Activated gamma-delta T cell treated with anti-CD3 and anti-CD28 coated beads, Interleukin-2, amount 50 U/mL, for 16 hours (primary cell): Measurements from ENCODE around the gene CCNB1.
"Not testable (repeated sequence)": the region's sequence is repeated elsewhere in the genome, so short reads cannot be mapped to it uniquely, and the experiment has no call there.

Experiments
- DNase-seq: peaks from one replicate; pipeline ENCODE4 v3.0.0-alpha.2; 2020; ENCODE audit warnings: low read depth

Gene CCNB1

GRCh38 chr5:69166686-69167492 is at the start of gene CCNB1:
Gene CCNB1, plus strand, starts transcription at chr5:69167150. Its CDS starts 113 bp downstream, at chr5:69167263.
- peak; percentile 96 for DNase-seq

DNA sequence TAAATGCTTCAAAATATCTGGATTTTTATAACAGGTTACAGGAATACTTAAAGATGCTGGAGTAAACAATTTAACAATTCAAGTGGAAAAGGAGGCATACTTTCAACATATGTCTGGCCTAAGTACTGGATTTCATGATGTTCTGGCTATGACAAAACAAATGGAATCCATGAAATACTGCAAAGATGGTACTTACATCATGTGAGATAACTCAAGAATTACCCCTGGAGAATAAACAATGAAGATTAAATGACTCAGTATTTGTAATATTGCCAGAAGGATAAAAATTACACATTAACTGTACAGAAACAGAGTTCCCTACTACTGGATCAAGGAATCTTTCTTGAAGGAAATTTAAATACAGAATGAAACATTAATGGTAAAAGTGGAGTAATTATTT is 37.5 kb upstream of the CCNB1 start:
- DNase-seq: no peak

DNA sequence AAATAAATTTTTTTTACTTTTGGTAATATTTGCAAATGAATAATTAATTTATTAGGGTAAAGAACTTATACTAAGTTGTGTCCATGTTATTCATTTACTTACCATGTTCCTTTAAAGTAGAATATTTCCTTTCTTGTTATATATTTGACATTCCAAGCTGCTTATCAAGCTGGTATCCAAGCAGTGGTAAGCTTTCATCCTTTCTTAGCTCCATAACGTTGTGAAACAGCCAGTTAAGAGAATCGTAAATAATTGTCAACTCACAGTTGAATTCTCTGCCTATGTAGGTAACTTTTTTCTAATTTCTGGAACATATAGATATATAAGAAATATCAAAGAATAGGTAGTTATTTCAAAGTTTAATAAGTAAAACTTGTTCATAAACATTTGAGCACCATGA is 36.7 kb upstream of the CCNB1 start:
- no peak for DNase-seq

DNA sequence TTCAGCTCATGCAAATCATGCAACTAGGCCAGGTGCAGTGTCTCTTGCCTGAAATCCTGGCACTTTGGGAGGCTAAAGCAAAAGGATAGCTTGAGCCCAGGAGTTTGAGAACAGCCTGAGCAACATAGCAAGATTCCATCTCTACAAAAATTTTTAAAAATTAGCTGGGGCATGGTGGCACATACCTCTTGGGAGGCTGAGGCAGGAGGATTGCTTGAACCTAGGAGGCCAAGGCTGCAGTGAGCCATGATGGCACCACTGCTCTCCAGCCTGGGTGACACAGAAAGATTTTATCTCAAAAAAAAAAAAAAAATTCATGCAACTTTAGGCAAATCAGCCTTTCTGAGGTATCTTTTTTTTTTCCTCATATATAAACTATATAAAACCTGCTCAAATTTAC is 35.6 kb upstream of the CCNB1 start:
- DNase-seq: no peak

DNA sequence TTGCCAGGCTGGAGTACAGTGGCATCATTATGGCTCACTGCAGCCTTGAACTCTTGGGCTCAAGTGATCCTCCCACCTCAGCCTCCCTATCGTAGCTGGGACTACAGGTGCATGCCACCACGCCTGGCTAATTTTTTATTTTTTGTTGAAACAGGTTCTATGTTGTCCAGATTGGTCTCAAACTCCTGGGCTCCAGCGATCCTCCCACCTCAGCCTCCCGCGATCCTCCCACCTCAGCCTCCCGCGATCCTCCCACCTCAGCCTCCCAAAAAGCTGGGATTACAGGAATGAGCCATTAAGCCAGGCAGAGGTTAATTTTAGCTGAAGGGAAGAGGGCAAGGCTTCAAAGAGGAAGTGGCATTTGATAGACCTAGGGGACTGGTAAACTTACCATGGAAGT is 32.8 kb upstream of the CCNB1 start:
- DNase-seq: no peak

GRCh38 chr5:69136293-69136692 is 30.7 kb upstream of the CCNB1 start:
- no peak for DNase-seq

GRCh38 chr5:69137208-69137607 is 29.7 kb upstream of the CCNB1 start:
- DNase-seq: not testable (repeated sequence)

GRCh38 chr5:69137807-69138206 is 29.1 kb upstream of the CCNB1 start:
- DNase-seq: no peak

GRCh38 chr5:69138766-69139165 is 28.2 kb upstream of the CCNB1 start:
- no peak for DNase-seq

DNA sequence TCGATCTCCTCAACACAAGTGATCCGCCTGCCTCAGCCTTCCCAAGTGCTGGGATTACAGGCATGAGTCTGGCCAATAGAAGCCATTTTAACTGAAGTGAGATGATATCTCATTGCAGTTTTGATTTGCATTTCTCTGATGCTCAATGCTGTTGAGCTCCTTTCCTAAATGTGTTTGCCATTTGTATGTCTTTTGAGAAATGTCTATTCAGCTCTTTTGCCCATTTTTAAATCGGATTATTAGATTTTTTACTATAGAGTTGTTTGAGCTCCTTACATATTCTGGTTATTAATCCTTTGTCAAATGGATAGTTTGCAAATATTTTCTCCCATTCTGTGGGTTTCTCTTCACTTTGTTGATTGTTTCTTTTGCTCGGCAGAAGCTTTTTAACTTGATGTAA is 26.7 kb upstream of the CCNB1 start:
- not testable (repeated sequence) for DNase-seq

- DNase-seq: no peak
Observed at GRCh38 chr5:69140827-69141226, 26.1 kb upstream of the CCNB1 start.

DNA sequence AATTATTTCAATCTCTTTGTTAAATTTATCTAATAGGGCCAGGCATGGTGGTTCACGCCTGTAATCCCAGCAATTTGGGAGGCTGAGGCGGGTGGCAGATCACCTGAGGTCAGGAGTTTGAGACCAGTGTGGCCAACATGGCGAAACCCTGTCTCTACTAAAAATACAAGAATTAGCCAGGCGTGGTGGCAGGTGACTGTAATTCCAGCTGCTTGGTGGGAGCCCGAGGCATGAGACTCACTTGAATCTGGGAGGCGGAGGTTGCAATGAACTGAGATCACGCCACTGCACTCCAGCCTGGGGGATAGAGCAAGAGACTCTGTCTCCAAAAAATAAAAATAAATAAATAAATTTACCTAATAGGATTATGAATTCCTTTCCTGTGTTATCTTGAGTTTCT is 18.4 kb upstream of the CCNB1 start:
- DNase-seq: not testable (repeated sequence)

- DNase-seq: no peak
Observed at GRCh38 chr5:69148981-69149675, 17.8 kb upstream of the CCNB1 start.

DNA sequence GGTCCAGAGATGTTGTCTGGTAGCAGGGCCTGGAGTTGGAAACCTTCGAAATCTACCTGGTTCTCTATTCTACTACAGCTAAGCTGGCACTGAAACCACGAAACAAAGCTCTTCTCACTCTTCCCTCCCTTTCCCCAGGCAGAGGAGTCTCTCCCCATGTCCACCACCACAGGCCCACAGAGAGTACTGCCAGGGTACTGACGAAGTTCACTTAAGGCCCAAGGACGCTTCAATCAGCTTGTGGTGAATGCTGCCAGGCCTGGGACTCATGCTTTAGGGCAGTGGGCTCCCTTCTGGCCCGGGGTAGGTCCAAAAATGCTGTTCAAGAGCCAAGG is 17.3 kb upstream of the CCNB1 start:
- DNase-seq: no peak

- DNase-seq: no peak
Observed at GRCh38 chr5:69152731-69153130, 14.2 kb upstream of the CCNB1 start.

DNA sequence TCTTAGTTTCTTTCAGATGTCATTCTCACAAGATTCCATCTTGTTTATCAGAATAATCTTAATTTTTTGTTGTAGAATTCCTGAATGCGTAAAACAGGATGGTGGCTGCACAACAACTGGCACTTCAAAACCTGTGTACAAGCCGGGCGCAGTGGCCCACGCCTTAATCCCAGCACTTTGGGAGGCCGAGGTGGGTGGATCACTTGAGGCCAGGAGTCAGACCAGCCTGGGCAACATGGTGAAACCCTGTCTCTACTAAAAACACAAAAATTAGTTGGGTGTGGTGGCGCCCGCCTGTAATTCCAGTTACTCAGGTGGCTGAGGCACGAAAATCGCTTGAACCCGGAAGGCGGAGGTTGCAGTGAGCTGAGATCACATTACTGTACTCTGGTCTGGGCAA is 10.5 kb upstream of the CCNB1 start:
- no peak for DNase-seq

DNA sequence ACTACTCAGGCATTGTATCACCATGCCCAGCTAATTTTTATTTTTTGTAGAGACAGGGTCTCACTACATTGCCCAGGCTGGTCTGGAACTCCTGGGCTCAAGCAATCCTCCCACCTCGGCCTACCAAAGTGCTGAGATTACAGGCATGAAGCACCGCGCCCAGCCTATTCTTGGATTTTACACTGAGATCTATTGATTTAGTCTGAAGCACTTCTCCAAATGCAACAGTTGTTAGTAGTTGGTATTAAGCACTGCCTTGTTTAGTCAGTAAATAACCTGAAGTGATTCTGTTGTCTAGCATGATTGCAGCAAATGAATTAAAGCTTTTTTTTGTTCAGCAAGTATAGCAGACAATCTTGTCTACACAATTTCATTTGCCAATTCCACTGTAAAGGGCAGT is 8.9 kb upstream of the CCNB1 start:
- DNase-seq: no peak

GRCh38 chr5:69160651-69161050 is 6.3 kb upstream of the CCNB1 start:
- no peak for DNase-seq

DNA sequence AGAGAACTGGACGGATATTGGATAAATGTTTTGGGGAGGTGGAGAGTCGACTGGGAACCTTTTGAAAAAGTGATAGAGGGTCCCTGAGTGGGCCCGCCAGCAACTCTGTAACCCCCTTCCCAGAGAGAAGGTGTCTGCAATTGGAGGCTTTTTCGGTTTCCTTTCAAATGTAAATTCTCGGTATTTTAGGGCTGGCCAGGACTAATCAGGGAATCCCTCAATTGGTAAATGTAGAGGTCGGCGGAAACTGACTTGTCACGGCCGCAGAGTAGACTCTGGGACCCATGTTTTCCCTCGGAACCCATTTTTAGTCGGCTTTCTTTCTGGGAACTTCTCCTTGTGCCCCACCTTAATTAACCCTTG is 524 bp downstream of the CCNB1 start:
- no peak for DNase-seq

GRCh38 chr5:69167929-69168328 is 979 bp downstream of the CCNB1 start:
- no peak for DNase-seq

GRCh38 chr5:69170495-69170894 is 3.5 kb downstream of the CCNB1 start:
- DNase-seq: no peak

DNA sequence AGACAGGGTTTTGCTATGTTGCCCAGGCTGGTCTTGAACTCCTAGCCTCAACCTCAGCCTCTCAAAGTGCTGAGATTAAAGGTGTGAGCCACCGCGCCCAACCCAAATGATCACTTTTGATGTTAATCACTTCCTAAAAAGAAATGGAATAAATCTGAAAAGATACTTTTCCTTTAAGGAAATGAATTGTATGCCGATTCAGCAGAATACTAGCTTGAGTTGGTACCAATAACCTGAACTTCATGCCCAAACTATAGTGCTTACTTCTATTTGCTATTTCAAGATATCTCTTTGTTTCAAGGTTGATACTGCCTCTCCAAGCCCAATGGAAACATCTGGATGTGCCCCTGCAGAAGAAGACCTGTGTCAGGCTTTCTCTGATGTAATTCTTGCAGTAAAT is 4.0 kb downstream of the CCNB1 start:
- DNase-seq: no peak

- DNase-seq: not testable (repeated sequence)
Observed at GRCh38 chr5:69181659-69182293, 14.8 kb downstream of the CCNB1 start.
